Measurements from ENCODE around the gene TPRN.
A peak's percentile ranks its signal among the peaks of the same experiment; 100 is the strongest.

TPRN gene

GRCh38 chr9:137223078-137223970, 22.8 kb upstream of the TPRN start:
- DNase-seq: peak; percentile 97 to 99

GRCh38 chr9:137222190-137223077, 21.9 kb upstream of the TPRN start, which contains the start of gene RNF208:
RNF208 (minus strand) TSS chr9:137222240; CDS start chr9:137221212, 1,028 bp downstream.
- peak in 1 of 2 experiments; percentile 54 for DNase-seq

- DNase-seq: no peak
Measured at GRCh38 chr9:137221506-137222111, 21.1 kb upstream of the TPRN start.

- DNase-seq: no peak
Measured at GRCh38 chr9:137221095-137221505, 20.6 kb upstream of the TPRN start.

GRCh38 chr9:137220317-137221094, 20.0 kb upstream of the TPRN start:
- DNase-seq: no peak

- DNase-seq: no peak
Measured at GRCh38 chr9:137219757-137220316, 19.3 kb upstream of the TPRN start.

- DNase-seq: no peak
Measured at GRCh38 chr9:137218754-137219271, 18.3 kb upstream of the TPRN start.

GRCh38 chr9:137218212-137218753, 17.7 kb upstream of the TPRN start:
- no peak for DNase-seq

GRCh38 chr9:137217276-137218211, 17.0 kb upstream of the TPRN start:
- no peak for DNase-seq

- DNase-seq: no peak
Measured at GRCh38 chr9:137216188-137216965, 15.8 kb upstream of the TPRN start.

GRCh38 chr9:137215196-137215986, 14.8 kb upstream of the TPRN start:
- no peak for DNase-seq

GRCh38 chr9:137214620-137215019, 14.1 kb upstream of the TPRN start:
- DNase-seq: no peak

GRCh38 chr9:137213160-137214060, 12.9 kb upstream of the TPRN start:
- no peak for DNase-seq

GRCh38 chr9:137212520-137212919, 12.0 kb upstream of the TPRN start:
- no peak for DNase-seq

- no peak for DNase-seq
Measured at GRCh38 chr9:137211532-137211931, 11.0 kb upstream of the TPRN start.

- no peak for DNase-seq
Measured at GRCh38 chr9:137206602-137207001, 6.1 kb upstream of the TPRN start.
